ENCODE data around the gene NCOA4.
A peak's percentile ranks its signal among the peaks of the same experiment; 100 is the strongest.

Gene NCOA4

GRCh38 chr10:46035923-46036849 is 5.8 kb upstream of the NCOA4 start:
- peak overlapping the region; percentile 2; the same call in 1 of the 2 replicates for H3K27ac ChIP-seq

GRCh38 chr10:46033602-46034011 is 3.2 kb upstream of the NCOA4 start:
- TF ChIP-seq CTCF (conservative IDR thresholded peaks at IDR 0.05) = no peak
- H3K27ac ChIP-seq = no peak overlapping the region

More at GRCh38 chr10:46035923-46036849, 5.8 kb upstream of the NCOA4 start:
- peak; percentile 29; the same call in 1 of the 2 replicates for TF ChIP-seq CTCF (conservative IDR thresholded peaks at IDR 0.05)

DNA sequence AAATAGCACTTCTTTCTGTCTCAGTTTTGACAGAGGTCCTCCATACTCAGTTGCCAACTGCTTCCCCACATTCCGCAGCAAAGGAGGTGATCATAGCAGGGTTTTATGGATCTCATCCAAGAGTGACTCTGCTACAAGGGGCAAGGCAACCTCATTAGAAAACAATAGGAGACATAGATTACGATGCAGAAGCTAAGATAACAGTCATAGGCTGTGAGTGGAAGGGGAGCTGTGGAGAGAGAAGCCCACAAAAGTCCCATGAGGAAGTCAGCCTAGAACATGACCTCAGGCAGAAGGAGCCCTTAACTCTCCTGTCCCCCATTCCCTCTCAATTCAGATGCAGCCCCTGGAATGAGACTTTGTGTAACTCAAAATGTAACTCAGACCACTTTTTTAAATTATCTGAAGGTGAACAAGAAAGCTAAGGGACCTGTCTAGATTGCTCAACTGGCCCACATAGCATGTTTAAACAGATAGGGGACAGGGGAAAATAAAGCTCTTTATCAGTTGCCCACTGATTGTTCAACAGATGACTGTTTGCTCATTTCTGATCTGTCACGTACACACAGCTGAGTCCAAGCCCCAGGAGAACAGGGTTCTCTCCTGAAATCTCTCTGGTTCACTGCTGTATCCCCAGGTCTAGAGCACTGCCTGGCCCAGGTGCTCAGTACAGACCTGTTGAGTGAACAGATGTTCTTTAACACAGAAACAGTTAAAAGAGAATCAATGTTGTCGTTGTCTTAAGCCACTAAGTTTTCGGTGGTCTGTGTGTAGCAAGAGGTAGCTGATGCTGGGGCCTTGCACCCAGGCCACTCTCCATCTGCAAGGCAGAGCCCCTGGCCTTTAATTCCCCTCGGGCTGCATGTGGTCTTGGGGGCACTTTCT is 1.5 kb upstream of the NCOA4 start:
- H3K27ac ChIP-seq = no peak overlapping the region
- no peak for TF ChIP-seq CTCF (conservative IDR thresholded peaks at IDR 0.05)

GRCh38 chr10:46029461-46030030 is 877 bp downstream of the NCOA4 start:
- H3K27ac ChIP-seq = peak overlapping the region; percentile 93
- no peak for TF ChIP-seq CTCF (conservative IDR thresholded peaks at IDR 0.05)

GRCh38 chr10:46028584-46029460 is 1.6 kb downstream of the NCOA4 start:
- peak overlapping the region; percentile 93 for H3K27ac ChIP-seq
- TF ChIP-seq CTCF (conservative IDR thresholded peaks at IDR 0.05) = peak; percentile 76

DNA sequence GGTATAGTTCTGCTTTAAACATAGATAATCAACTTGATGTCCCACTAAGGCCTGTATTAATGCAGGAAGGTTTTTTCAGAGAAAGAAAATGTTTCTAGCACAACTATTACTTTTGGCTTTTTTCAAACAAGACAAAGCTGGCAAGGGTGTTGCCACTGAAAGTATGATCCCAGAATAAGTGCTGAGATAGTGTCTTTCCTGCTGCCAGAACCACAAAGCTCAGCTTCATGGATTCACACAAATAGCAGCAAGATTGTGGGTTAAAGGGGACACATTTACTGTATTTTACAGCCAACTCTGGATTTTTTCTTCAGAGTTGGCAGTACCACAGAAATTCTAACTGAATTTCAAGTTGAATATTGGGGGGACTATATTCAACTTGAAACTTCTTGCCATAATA is 4.3 kb downstream of the NCOA4 start:
- H3K27ac ChIP-seq = no peak overlapping the region

More for the DNA sequence above, 4.3 kb downstream of the NCOA4 start:
- no peak for TF ChIP-seq CTCF (conservative IDR thresholded peaks at IDR 0.05)

Data from VCaP (cell line).